ENCODE measurements around the gene CFAP161.

Gene CFAP161, protein sequence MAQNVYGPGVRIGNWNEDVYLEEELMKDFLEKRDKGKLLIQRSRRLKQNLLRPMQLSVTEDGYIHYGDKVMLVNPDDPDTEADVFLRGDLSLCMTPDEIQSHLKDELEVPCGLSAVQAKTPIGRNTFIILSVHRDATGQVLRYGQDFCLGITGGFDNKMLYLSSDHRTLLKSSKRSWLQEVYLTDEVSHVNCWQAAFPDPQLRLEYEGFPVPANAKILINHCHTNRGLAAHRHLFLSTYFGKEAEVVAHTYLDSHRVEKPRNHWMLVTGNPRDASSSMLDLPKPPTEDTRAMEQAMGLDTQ

DNA sequence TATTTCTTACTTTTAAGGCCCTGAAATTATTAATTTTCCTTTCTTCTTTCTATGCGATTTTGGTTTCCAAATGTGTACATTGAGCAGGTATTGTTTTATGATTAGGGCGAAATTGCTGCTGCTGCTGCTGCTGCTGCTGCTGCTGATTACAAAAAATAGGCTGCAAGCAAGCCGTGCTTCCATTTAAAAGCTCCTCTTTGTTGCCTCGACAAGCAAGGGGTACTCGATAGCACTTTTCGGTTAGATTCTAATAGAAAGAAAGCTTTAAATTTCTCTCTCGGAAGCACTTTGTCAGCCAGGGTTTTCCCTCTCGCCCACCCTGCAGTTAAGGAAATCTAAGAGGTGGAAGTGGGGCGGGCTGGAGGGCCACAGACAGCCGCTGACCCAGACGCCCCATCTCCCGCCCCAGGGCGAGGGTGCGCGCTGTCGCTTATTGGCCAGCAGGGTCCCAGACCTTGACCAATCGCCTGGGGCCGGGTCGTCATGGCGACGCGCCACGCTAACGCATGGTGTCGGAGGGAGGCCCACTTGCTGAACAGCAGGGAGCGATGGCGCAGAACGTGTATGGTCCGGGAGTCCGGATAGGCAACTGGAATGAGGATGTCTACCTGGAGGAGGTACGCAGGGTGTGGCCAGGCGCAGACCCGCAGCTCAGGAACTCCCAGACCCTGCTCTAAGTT, at the start of gene CFAP161:
CFAP161 (plus strand) TSS at position 489 of the 680 bp plus-strand sequence; CDS start at position 549, 60 bp downstream.
- in situ Hi-C loops (cut with HindIII; ENCODE audit: low sequenced_read_pairs) = no loop called here

DNA sequence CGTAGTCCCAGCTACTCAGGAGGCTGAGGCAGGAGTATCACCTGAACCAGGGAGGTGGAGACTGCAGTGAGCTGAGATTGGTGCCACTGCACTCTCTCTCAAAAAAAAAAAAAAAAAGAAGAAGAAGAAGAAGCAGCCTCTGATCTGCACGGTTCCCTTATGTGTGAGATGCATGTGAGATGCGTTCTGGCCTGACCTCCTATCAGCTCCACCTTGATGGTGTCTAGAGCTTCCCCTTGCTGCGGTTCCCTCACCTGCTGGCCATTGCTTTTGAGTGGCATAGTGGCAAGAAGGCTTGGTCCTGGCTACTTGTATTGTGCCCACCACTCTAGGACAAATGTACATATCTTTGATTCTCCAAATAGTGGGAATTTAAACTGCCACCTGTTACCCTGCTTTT, 49.4 kb upstream of the CFAP161 start:
- in situ Hi-C loops (cut with HindIII; ENCODE audit: low sequenced_read_pairs) = no loop called here

DNA sequence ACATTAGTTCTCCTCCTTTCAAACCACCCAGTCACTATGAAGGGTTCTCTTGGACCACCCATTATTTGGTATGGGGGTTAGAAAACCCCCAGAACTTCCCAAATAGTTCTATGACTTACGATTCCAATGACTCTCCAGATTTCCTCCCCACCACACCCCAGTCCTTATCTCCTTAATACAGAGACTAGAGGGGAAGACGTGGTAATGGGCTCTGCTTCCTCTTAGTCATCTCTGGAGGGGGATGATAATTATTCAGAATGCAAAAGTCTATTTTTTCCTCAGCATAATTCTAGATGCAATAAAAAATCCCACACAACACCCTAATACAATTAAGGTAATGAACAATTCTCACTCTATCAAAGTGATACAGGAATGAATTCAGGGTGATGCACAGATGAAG, 48.9 kb upstream of the CFAP161 start:
- in situ Hi-C loops (cut with HindIII; ENCODE audit: low sequenced_read_pairs) = no loop called here

DNA sequence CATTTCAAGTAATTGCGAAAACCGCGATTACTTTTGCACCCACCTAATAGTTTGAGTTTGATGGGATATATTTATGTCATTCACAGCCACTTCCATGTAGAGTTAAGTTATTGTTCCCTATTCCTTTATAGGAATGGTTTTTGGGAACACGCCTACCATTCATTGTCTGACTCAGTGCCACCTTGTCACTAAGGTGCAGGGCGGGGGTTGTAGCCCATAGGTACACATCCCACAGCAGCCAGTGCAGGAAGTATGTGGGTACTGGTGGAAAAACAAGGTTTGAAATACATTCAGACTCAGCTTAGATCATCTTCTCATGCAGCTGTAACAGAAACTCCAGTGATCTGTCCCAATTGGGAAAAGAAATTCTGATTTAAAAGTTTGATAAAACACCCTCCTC, 48.2 kb upstream of the CFAP161 start:
- in situ Hi-C loops (cut with HindIII; ENCODE audit: low sequenced_read_pairs) = no loop called here

DNA sequence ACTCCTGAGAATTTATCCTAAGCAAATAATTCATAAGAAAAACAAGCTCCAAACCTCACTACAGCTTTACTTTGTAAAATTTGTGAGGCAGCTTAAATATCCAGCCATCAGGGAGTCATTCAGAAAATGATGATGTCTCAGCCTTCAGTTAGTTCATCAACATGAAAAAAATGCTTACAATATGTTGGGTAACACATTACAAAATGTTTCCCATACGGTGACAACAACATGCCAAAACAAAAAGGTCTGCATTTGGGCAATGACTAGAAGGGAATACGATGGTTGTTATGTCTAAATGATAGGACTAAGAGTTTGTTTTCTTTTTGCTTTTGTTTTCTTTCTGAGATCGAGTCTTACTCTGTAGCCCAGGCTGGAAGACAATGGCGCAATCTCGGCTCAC, 47.0 kb upstream of the CFAP161 start:
- in situ Hi-C loops (cut with HindIII; ENCODE audit: low sequenced_read_pairs) = no loop called here

DNA sequence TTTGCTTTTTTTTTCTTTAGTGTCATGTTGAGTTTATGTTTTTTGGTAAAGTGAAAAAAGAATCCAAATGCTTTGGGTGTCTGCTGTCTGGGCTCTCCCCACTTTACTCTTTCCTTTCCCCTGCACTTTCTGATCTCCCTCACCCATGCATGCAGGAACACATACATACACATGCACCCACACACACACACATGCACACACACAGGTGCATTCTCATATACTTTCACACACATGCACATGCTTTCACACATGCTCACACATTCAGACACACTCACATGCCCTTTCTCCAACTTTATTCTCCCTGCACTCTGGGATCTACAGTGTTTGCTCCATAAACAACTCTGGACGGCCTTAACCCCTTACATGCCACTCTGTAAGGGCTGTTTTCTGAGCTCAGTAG, 46.4 kb upstream of the CFAP161 start:
- in situ Hi-C loops (cut with HindIII; ENCODE audit: low sequenced_read_pairs) = no loop called here

DNA sequence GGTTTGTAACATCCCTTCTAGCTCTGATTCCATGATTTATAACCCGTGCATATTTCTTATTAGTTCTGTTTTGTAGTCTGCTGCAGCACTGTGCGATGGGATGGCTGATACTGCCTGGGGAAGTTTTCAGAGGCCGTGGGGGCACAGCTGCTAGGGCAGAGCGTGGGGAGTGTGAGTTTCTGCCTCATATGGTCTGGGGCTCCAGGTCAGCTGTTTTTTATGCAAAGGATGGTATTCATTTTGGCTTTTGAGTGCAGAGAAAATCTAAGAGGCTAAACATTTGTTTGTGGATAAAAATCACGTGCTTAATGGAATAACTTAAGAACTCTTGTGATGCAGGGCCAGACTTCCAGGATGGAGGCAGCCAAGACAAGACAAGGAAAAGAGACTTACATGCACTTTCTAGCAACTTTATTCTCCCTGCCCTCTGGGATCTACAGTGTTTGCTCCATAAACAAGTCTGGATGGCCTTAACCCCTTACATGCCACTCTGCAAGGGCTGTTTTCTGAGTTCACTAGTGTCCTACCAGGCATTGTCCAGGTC, 45.5 kb upstream of the CFAP161 start:
- in situ Hi-C loops (cut with HindIII; ENCODE audit: low sequenced_read_pairs) = no loop called here

DNA sequence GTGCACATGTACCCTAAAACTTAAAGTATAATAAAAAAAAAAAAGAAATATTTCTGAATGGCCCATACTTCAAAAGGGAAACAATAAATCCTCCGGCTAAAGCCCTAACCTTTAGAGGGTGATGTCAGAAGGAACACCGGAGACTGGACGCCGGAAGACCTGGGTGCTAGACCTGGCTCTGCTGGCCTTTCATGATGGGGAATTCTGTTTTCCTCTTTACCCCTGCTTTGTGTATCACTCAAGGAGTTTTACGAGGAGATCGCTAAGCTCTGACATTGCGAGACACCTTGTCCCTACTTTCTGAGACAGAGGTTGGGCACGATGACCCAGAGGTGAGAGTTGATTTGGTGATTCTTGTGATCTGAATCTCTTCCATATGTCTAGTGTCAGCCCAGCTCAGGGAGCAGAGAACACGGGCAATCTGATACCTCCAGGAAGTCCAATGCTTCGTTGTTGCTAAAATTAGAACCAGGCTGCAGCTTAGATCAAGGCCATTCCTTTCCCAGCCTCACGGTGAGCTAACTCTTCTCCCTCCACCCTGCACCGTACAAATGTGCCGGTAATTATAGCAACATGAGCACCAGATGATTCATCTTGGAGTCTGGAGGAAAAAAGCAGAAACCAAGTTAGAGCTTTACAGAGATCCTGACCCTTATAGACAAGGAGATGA, 42.0 kb upstream of the CFAP161 start:
- in situ Hi-C loops (cut with HindIII; ENCODE audit: low sequenced_read_pairs) = no loop called here

DNA sequence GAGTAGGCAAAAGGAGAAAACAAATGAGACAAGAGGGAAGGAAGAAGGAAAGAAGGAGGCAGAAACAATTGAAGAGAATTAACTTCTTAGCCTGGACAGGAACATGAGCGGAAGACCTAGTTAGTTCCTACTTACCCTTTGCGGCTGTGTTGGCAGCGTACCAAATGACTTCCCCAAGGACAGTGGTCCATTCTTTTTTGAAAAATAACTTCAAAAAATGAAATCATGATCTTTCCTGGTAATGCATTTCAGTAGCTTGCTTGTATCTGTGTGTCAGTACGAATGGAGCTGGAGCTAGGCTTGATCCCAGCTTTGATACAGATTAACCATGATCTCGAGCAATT, 41.5 kb upstream of the CFAP161 start:
- in situ Hi-C loops (cut with HindIII; ENCODE audit: low sequenced_read_pairs) = no loop called here

DNA sequence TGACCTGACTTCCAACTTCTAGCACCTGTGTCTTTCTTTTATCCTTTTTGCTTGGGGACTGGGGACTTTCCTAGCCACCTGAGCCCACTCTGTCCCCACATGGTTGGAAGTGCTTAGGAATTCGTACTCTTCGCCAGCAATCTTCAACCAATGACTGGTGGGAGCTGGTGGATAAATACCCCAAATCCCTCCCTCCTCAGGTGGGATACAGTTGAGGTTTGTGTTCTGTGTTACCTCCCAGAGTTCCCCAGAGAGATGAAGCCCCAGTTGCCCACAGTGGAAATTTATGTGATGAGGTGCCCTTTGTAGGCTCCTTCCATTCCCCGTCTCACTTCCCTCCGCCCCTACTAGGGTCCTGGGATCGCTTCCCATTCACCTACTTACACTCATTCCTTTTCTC, 40.1 kb upstream of the CFAP161 start:
- in situ Hi-C loops (cut with HindIII; ENCODE audit: low sequenced_read_pairs) = no loop called here

DNA sequence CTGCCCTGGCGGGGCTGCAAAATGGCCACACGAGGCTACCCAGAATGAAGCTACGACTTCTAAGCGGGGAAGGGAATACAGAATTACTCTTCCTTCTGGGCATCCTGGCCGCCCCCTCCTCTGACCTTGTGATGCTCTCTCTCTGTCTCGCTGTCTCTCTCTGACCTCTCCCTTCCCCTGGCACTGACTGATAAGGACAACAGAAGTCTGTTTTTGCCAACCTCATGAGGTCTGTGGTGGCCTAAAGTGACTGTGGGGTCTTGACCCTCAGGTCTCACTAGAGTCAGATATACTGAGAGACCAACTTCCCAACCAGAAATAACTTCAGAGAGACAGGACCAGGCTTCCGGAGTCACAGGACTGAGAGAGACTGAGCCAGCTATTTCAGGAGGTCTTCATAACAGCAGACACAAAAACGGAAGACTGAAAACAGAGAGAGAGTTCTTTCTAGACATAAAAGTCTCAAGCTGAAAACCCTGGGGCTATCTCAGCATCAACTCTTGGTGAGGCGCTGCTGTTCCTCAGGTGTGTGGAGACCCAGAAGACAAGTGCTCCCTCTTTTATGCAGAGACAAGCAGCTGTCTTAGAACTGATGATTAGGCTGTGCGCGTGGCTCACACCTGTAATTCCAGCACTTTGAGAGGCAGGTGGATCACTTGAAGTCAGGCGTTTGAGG, 38.2 kb upstream of the CFAP161 start:
- in situ Hi-C loops (cut with HindIII; ENCODE audit: low sequenced_read_pairs) = no loop called here

DNA sequence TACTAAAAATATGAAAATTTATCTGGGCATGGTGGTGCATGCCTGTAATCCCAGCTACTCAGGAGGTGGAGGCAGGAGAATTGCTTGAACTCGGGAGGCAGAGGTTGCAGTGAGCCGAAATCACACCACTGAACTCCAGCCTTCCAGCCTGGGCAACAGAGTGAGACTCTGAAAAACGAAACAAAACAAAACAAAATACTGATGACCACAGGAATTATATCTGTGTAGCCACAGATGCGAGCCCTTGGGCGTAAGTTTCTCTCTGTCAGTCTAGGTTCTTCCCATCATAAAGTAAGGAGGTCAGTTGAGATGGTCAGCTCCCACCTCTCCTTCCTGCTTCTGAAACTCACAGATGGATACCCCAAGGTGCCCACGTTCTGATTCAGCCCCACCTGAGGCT, 37.7 kb upstream of the CFAP161 start:
- in situ Hi-C loops (cut with HindIII; ENCODE audit: low sequenced_read_pairs) = no loop called here

DNA sequence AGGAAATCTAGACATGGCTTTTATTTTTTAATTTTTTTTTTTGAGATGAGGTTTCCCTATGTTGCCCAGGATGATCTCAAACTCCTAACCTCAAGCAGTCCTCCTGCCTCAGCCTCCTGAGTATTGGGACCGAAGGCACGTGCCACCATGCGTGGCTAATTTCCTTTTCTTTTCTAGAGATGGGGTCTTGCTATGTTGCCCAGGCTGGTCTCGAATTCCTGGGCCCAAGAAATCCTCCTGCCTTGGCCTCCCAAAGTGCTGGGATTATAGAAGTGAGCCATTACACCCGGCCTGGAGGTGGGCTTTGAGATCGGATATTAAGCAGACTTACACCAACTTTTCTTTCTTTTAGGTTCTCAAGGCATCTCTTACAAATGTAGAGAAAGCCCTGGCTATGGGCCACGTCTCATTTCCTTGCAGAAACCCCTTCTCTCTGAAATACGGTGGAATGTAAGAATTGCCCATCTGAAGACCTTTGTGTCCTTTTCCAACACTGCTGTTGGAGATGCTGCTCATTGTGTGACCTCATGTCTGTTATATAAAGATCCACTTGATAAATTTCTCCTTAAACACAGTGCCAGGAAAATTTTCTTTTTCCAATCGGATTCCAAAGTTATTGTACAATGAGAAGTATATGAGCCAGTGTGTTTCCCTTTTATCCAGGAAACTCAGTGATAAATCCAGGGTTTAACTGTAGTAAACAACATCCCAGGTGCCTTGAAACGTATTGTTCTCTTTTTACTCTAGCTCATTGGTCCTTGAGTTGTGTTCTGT, 36.8 kb upstream of the CFAP161 start:
- in situ Hi-C loops (cut with HindIII; ENCODE audit: low sequenced_read_pairs) = no loop called here

DNA sequence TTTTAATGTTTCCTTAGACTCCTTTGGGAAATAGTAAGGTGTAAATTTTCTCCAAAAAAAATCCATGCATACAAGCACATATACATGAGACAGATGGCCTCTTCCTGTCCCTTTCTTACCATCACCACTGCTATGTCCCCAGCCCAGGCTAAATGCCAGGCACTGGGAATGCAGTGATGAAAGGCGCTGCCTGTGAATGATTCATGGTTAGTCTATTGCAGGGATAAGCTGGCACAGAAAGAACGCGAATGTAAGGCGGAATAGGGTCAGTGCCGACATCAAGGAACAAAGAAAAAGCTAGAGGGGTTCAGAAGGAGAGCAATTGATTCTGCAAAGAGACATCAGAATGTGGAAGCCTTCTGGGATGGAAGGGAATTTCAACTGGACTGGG, 36.2 kb upstream of the CFAP161 start:
- in situ Hi-C loops (cut with HindIII; ENCODE audit: low sequenced_read_pairs) = no loop called here

DNA sequence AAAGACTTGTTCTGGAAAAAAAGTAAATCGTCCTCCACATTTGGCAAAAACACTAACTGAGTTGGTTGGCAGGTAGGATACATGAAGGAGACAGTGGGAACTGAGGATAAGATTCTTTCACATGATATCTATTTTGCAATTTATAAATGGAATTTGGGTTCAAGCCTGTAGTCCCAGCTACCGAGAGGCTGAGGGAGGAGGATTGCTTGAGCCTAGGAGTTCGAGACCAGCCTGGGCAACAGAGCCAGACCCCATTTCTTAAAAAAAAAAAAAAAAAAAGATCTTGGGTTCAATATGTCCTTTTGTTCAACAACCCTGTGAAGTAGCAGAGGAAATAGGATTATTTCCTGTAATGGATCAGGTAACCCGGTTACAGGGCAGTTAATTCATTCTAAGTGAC, 35.7 kb upstream of the CFAP161 start:
- in situ Hi-C loops (cut with HindIII; ENCODE audit: low sequenced_read_pairs) = no loop called here

DNA sequence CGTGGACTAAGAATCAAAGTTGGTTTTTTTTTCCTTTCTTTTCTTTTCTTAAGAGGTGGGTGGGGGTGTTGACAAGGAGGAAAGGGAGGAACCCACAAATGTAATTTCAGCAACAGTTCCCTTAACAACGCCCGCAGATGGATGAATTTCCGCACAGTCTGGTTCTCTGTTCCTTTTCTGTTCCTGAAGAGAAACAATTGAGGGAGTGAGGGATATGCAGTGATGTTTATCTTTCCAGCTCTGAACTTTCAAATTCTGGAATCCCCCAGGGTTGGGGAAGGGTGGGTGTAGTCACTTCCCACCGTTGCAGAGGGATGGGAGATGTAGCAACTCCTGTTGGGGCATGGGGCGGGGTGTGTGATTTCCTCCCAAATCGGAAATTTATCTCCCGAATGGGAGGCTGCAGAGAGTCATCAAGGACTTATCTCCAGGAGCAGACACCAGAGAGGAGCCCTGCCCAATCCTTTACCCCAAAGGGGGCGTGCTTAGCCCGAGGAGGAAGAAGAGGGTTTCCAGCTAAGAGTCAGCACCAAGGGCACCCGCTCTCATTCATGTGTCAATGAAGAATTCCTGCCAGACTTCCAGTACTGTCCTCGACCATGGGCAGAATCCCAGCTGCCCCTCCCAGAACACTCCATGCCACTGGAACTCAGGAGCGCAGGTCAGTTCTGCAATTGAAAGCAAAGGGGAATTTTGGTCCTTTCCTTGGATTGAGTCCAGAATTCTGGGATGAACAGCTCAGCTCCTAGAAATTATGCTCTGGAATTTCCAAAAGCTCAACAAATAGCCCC, 35.0 kb upstream of the CFAP161 start:
- in situ Hi-C loops (cut with HindIII; ENCODE audit: low sequenced_read_pairs) = no loop called here

DNA sequence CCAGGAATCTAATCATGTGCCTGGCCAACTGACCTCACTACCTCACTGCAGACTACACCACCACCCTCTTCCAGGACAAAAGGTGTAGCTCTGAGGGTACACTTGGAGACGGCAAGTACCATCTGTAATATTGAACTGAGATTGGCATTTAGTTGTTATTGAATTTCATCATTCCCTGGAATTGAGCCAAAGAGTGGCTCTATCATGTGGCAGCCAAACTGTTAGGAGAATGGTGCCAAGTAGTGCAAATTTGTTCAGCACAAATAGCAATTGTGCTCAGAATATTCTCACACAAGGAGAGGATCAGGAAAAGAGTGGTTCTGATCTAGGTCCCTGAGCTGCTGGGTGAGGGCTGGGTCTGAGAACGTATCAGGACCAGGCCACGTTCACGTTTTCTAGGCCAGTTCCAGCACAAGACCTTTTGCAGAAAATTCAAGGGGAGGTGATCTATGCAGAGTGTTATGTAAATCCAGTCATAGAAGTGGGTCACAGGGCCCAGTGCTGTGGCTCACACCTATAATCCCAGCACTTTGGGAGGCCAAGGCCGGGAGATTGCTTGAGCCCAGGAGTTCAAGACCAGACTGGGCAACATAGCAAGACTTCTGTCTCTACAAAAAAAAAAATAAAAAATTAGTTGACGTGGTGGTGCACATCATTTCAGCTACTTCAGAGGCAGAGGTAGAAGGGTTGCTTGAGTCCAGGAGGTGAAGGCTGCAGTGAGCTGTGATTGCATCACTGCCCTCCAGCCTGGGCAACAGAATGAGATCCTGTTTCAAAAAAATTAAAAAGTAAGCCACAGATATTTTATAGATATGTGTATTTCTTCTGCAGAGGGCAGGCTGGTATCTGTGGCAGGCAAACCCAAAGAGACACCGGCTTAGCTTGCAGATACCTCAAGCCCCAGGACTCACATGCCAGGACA, 31.9 kb upstream of the CFAP161 start:
- in situ Hi-C loops (cut with HindIII; ENCODE audit: low sequenced_read_pairs) = no loop called here

DNA sequence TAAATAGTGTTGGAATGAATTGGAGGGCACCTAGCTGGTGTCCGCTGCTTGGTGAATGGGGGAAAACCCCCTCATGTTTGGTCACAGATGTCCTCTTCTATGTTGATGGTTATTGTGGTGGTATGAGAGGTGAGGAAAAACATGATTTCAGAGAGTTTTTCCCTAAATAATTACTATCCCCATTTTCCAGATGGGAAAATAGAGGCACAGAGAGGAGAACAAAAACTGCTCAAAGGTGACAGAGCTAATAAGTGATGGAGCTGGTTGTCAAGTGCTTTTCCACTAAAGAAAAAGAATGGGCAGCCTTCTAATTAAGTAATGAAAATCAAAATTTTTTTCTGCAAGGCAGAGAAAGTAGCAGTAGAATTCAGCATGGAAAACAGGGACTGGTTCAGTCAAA, 30.2 kb upstream of the CFAP161 start:
- in situ Hi-C loops (cut with HindIII; ENCODE audit: low sequenced_read_pairs) = no loop called here

DNA sequence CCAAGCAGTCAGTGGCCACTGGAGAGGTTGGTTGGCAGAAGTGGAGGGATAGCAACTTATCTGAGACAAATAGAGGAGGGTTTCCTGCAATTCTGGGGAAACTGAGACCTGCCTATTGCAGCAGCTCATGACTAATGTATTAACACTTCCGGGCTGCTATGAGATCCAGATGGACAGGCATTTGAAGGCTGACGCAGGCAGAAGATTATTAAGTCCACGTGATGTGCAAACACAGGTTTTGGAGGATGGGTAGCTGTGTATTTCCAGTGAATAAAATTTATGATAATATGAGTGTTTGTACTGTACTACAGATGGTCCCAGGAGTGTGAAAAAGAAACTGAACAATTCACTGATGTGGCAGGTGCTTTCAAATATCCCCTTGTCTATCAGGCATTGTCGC, 28.5 kb upstream of the CFAP161 start:
- in situ Hi-C loops (cut with HindIII; ENCODE audit: low sequenced_read_pairs) = no loop called here

All from endothelial cell of hepatic sinusoid (primary cell).